Stimulated activated CD8-positive, alpha-beta memory T cell treated with anti-CD3 and anti-CD28 coated beads, Interleukin-15, amount 100 ng/mL, for 48 hours (primary cell): ENCODE data around the gene GNG3.
A peak's percentile ranks its signal among the peaks of the same experiment; 100 is the strongest.
"Not testable (repeated sequence)": the region's sequence is repeated elsewhere in the genome, so short reads cannot be mapped to it uniquely, and the experiment has no call there.

Experiments
- DNase-seq, 2 donors: peaks; one replicate each; pipeline ENCODE4 v3.0.0-alpha.2; 2020; ENCODE audit warnings: low read depth in 2 of 2

The GNG3 gene

GRCh38 chr11:62687508-62688396 is 19.7 kb upstream of the GNG3 start:
- no peak for DNase-seq

- no peak for DNase-seq
Measured at GRCh38 chr11:62688491-62688890, 19.0 kb upstream of the GNG3 start.

- DNase-seq, result no peak
Measured at GRCh38 chr11:62689421-62690183, 17.9 kb upstream of the GNG3 start, which contains the start of gene LRRN4CL. LRRN4CL (minus strand) TSS chr11:62689530; CDS start chr11:62688508, 1,022 bp downstream.

GRCh38 chr11:62693624-62694023 is 13.9 kb upstream of the GNG3 start:
- DNase-seq, result not testable (repeated sequence)

GRCh38 chr11:62694455-62695167 is 12.9 kb upstream of the GNG3 start:
- no peak for DNase-seq

- no peak for DNase-seq
Measured at GRCh38 chr11:62702246-62702645, 5.2 kb upstream of the GNG3 start.

- DNase-seq, result not testable (repeated sequence)
Measured at GRCh38 chr11:62703921-62704320, 3.6 kb upstream of the GNG3 start.

GRCh38 chr11:62705413-62705812 is 2.1 kb upstream of the GNG3 start:
- DNase-seq, result no peak

- DNase-seq, result peak; percentile 90 to 92
Measured at GRCh38 chr11:62705880-62706849, 1.3 kb upstream of the GNG3 start.

- no peak for DNase-seq
Measured at GRCh38 chr11:62706850-62707247, 627 bp upstream of the GNG3 start.

GRCh38 chr11:62708392-62708791 is 916 bp downstream of the GNG3 start:
- DNase-seq, result no peak

GRCh38 chr11:62708793-62709192 is 1.3 kb downstream of the GNG3 start:
- DNase-seq, result no peak

- peak; percentile 92 to 94 for DNase-seq
Measured at GRCh38 chr11:62709247-62710000, 1.9 kb downstream of the GNG3 start.

- no peak for DNase-seq
Measured at GRCh38 chr11:62710001-62710345, 2.5 kb downstream of the GNG3 start.

- DNase-seq, result no peak
Measured at GRCh38 chr11:62712276-62712812, 4.9 kb downstream of the GNG3 start.

GRCh38 chr11:62712861-62713260 is 5.4 kb downstream of the GNG3 start:
- no peak for DNase-seq

- DNase-seq, result no peak
Measured at GRCh38 chr11:62713343-62713742, 5.9 kb downstream of the GNG3 start.

GRCh38 chr11:62715150-62716130 is 8.0 kb downstream of the GNG3 start:
- DNase-seq, result no peak

GRCh38 chr11:62716206-62716605 is 8.7 kb downstream of the GNG3 start:
- DNase-seq, result no peak
